GM23248 (cell line): ENCODE data around the gene CENPC.

Source experiments
- EZH2 ChIP-seq: fragments of 200-600 bp; sonication (generic); IDR thresholded peaks from 2 replicates; pipeline ENCODE4 v1.6.1; 2018; ENCODE audit warnings: antibody characterized with exemption, mild to moderate bottlenecking; ENCODE audit not compliant: insufficient read depth, poor library complexity, severe bottlenecking
- EZH2phosphoT487 ChIP-seq: fragments of 200-600 bp; sonication (generic); IDR thresholded peaks from 2 replicates; pipeline ENCODE4 v1.6.1; 2018; ENCODE audit warnings: antibody characterized with exemption, moderate library complexity, mild to moderate bottlenecking, low read depth; ENCODE audit not compliant: insufficient read depth

GRCh38 chr4:67428819-67429218 is 116.5 kb downstream of the CENPC start:
- TF ChIP-seq EZH2phosphoT487 (no peak), EZH2 (no peak)
